ENCODE data around the gene NLRC5. TPM values are rescaled to one million over a fixed set of nuclear protein-coding genes. Genes with fewer than 3 reads are reported as not detected.

Gene NLRC5
- total RNA-seq, 1 experiment from 2014 or later: 1.6 TPM

DNA sequence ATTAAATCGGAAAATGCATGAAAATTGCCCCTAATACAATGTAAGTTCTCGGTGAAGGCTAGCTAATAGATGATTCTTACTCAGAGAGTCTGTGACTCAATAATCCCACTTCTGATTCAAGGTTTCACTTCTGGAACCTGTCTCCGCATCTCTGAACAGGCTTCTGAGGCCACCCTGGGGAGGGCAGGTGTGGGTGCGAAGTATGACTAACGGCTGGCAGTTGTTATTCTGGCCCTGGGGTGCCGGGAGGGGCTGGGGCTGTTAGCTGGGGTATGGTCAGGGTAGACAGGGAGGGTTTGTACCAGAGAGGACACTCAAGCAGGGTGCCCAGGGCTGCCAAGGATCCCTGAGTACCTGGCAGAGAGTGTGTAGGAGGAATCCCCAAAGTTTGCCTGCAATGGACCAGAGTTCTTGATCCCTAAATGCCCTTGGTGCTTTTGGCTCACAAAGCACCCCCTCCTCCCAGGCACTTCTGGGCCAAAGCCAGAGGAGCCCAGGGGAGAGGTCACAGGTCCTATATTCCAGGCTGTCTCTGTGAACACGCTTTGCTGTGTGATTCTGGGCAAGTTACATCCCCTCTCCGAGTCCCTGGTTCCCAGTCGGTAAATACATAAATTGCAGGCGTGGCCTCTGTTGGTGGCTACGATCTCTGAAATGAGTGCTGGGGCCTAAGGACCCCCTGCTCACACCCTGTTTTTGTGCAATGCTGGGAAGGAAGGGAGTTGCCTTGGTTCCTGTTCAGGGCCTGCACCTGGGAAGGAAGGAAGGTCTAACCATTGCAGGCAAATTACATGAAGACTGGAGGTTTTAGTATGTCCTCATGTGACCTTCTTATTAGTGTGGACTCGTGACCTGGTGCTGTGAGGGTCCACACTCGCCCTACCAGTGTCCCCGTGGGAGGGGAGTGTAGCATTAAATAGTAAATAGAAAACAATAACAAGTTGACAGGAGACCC, 53.1 kb downstream of the NLRC5 start:
- no peak overlapping the region for H3K4me3 Mint-ChIP-seq (ENCODE audit: unreplicated experiment)
- Histone ChIP-seq H3K27me3 (replicated peaks; ENCODE audit: control insufficient read depth, insufficient read depth, low read length) (no peaks in the 10 kb centered on the region), H3K4me1 (no peaks in the 10 kb centered on the region), H3K36me3 (ENCODE audit: control insufficient read depth, insufficient read depth, low read length) (no peaks in the 10 kb centered on the region), H3K4me3 (ENCODE audit: low read depth, low read length) (no peak overlapping the region), H3K9me3 (no peaks in the 10 kb centered on the region)
- H3K27me3 Mint-ChIP-seq (ENCODE audit: insufficient read depth, unreplicated experiment): peaks cover 4% of the 10 kb centered on the region
- DNase-seq: no peak
- TF ChIP-seq, protein P1, sequence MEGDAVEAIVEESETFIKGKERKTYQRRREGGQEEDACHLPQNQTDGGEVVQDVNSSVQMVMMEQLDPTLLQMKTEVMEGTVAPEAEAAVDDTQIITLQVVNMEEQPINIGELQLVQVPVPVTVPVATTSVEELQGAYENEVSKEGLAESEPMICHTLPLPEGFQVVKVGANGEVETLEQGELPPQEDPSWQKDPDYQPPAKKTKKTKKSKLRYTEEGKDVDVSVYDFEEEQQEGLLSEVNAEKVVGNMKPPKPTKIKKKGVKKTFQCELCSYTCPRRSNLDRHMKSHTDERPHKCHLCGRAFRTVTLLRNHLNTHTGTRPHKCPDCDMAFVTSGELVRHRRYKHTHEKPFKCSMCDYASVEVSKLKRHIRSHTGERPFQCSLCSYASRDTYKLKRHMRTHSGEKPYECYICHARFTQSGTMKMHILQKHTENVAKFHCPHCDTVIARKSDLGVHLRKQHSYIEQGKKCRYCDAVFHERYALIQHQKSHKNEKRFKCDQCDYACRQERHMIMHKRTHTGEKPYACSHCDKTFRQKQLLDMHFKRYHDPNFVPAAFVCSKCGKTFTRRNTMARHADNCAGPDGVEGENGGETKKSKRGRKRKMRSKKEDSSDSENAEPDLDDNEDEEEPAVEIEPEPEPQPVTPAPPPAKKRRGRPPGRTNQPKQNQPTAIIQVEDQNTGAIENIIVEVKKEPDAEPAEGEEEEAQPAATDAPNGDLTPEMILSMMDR (IDR thresholded peaks at IDR 0.05; ENCODE audit: insufficient read depth in 1 of 2, low read depth in 1 of 2, low read length in 1 of 2, severe bottlenecking in 1 of 2, unreplicated experiment in 1 of 2): no peak
- intact Hi-C loops (cut with micrococcal nuclease; ENCODE audit: unreplicated experiment): no loop called here
- H3K27ac Mint-ChIP-seq (ENCODE audit: unreplicated experiment): no peak overlapping the region
- ChIA-PET POLR2A (no interaction called here), CTCF (no interaction called here)
- H3K4me1 Mint-ChIP-seq (ENCODE audit: low read depth, unreplicated experiment): no peaks in the 10 kb centered on the region
- no TSS peak for BruUV-seq (replicated peaks)
- H3K9me3 Mint-ChIP-seq (ENCODE audit: unreplicated experiment): peaks cover 11% of the 10 kb centered on the region
- H3K36me3 Mint-ChIP-seq (ENCODE audit: insufficient read depth, unreplicated experiment): no peaks in the 10 kb centered on the region

DNA sequence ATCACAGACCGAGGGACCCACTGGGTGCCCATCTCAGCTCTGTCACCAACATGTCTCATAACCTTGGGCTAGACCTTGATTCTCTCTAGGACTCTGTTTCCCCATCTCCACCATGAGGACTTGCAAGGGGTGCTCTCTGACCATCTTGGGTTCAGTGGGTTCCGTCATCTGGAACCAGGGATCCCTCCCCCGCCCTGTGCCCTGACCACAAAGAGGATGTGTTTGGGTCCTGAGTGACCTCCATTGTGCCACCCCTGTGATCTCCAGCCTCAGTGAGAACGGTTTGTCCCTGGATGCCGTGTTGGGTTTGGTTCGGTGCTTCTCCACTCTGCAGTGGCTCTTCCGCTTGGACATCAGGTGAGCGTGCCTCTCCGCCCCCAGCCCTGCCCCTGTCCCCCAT, 53.9 kb downstream of the NLRC5 start:
- H3K9me3 ChIP-seq: no peaks in the 10 kb centered on the region
- no peaks in the 10 kb centered on the region for H3K36me3 Mint-ChIP-seq (ENCODE audit: insufficient read depth, unreplicated experiment)
- H3K27me3 Mint-ChIP-seq (ENCODE audit: insufficient read depth, unreplicated experiment): peaks cover 4% of the 10 kb centered on the region
- CTCF ChIA-PET: no interaction called here
- no peaks in the 10 kb centered on the region for H3K36me3 ChIP-seq (ENCODE audit: control insufficient read depth, insufficient read depth, low read length)
- no peak overlapping the region for H3K4me3 ChIP-seq (ENCODE audit: low read depth, low read length)
- no peaks in the 10 kb centered on the region for H3K27me3 ChIP-seq (replicated peaks; ENCODE audit: control insufficient read depth, insufficient read depth, low read length)
- H3K4me3 Mint-ChIP-seq (ENCODE audit: unreplicated experiment): no peak overlapping the region
- POLR2A ChIA-PET: no interaction called here
- intact Hi-C loops (cut with micrococcal nuclease; ENCODE audit: unreplicated experiment): no loop called here
- no peak overlapping the region for H3K27ac Mint-ChIP-seq (ENCODE audit: unreplicated experiment)
- TF ChIP-seq, protein P1 (IDR thresholded peaks at IDR 0.05; ENCODE audit: insufficient read depth in 1 of 2, low read depth in 1 of 2, low read length in 1 of 2, severe bottlenecking in 1 of 2, unreplicated experiment in 1 of 2): no peak
- no peaks in the 10 kb centered on the region for H3K4me1 Mint-ChIP-seq (ENCODE audit: low read depth, unreplicated experiment)
- H3K4me1 ChIP-seq: no peaks in the 10 kb centered on the region
- DNase-seq: no peak
- peaks cover 11% of the 10 kb centered on the region for H3K9me3 Mint-ChIP-seq (ENCODE audit: unreplicated experiment)
- BruUV-seq (replicated peaks): no TSS peak

DNA sequence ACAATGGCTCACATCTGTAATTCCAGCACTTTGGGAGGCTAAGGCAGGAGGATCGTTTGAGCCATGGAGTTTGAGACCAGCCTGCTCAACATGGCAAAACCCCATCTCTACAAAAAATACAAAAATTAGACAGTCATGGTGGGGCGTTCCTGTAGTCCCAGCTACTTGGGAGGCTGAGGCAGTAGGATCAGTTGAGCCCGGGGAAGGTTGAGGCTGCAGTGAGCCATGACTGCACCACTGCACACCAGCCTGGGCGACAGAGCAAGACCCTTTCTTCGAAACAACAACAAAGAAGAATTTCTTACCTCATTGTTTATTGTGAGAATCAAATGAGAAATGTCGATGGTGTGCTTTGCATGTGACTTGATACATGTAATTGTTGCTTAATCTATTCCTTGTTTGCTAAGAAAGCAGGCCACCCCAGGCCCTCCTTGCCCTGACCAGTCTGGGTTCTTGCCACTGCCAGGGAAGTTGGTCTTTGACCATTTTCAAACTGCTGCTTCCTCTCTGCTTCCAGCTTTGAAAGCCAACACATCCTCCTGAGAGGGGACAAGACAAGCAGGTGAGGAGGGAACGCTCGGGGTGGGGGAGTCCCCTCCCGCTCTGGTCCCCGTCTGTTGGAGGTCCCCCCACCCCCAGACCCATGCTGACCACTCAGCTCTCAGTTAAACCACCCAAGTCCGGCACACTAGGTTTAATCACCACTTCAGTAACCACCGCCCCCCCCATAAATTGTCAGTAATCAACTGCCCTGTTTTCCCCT, 55.8 kb downstream of the NLRC5 start:
- no peak for DNase-seq
- no TSS peak for BruUV-seq (replicated peaks)
- intact Hi-C loops (cut with micrococcal nuclease; ENCODE audit: unreplicated experiment): loop anchor here (1.0 to 5.0 kb wide), 2 partner anchors 93 to 174 kb away; no protein-coding TSS in a partner anchor
- Histone ChIP-seq H3K27me3 (replicated peaks; ENCODE audit: control insufficient read depth, insufficient read depth, low read length) (no peaks in the 10 kb centered on the region), H3K36me3 (ENCODE audit: control insufficient read depth, insufficient read depth, low read length) (no peaks in the 10 kb centered on the region), H3K4me3 (ENCODE audit: low read depth, low read length) (no peak overlapping the region), H3K4me1 (no peaks in the 10 kb centered on the region), H3K9me3 (no peaks in the 10 kb centered on the region)
- ChIA-PET POLR2A (no interaction called here), CTCF (interaction anchor here (0.5 to 1.4 kb wide), 10 partner anchors 8 to 252 kb away, joined by 3 to 4 read pairs (median 3); partner anchors contain the start of genes NLRC5 and PSME3IP1)
- no peak overlapping the region for H3K4me3 Mint-ChIP-seq (ENCODE audit: unreplicated experiment)
- H3K4me1 Mint-ChIP-seq (ENCODE audit: low read depth, unreplicated experiment): no peaks in the 10 kb centered on the region
- peaks cover 11% of the 10 kb centered on the region for H3K9me3 Mint-ChIP-seq (ENCODE audit: unreplicated experiment)
- H3K36me3 Mint-ChIP-seq (ENCODE audit: insufficient read depth, unreplicated experiment): no peaks in the 10 kb centered on the region
- no peak overlapping the region for H3K27ac Mint-ChIP-seq (ENCODE audit: unreplicated experiment)
- H3K27me3 Mint-ChIP-seq (ENCODE audit: insufficient read depth, unreplicated experiment): peaks cover 4% of the 10 kb centered on the region
- TF ChIP-seq, protein P1 (IDR thresholded peaks at IDR 0.05; ENCODE audit: insufficient read depth in 1 of 2, low read depth in 1 of 2, low read length in 1 of 2, severe bottlenecking in 1 of 2, unreplicated experiment in 1 of 2): no peak
